OCI-LY1 (cell line): ENCODE results near the gene KCTD13.
"Not testable (repeated sequence)": the region's sequence is repeated elsewhere in the genome, so short reads cannot be mapped to it uniquely, and the experiment has no call there.

ENCODE experiments used
- CTCF ChIP-seq: fragments of 200-600 bp; sonication (generic), shearing (Covaris generic); IDR thresholded peaks from 2 replicates; pipeline ENCODE4 v1.5.1; 2017; ENCODE audit warnings: mild to moderate bottlenecking, antibody characterized with exemption, low read length, moderate library complexity, mixed read lengths
- EZH2 ChIP-seq: fragments of 200-600 bp; sonication (generic), shearing (Covaris generic); IDR thresholded peaks from 2 replicates; pipeline ENCODE4 v1.8.0; 2017; ENCODE audit warnings: borderline replicate concordance, mixed run types, mild to moderate bottlenecking, antibody characterized with exemption, low read length, moderate library complexity, mixed read lengths

DNA sequence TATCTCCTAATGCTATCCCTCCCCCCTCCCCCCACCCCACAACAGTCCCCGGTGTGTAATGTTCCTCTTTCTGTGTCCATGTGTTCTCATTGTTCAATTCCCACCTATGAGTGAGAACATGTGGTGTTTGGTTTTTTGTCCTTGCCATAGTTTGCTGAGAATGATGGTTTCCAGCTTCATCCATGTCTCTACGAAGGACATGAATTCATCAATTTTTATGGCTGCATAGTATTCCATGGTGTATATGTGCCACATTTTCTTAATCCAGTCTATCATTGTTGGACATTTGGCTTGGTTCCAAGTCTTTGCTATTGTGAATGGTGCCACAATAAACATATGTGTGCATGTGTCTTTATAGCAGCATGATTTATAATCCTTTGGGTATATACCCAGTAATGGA is 5.7 kb upstream of the KCTD13 start:
- TF ChIP-seq CTCF, EZH2: not testable (repeated sequence)
